Prostate gland (tissue), 2 donors: ENCODE results near the gene SLC13A4.

Experiments used
- CTCF ChIP-seq, 4 experiments: fragments of 200-600 bp in 2 of 4; fragments of 450-650 bp in 2 of 4; sonication (generic) in 2 of 4; IDR thresholded peaks; 1 replicate in 3 of 4; 2 replicates in 1 of 4; pipeline ENCODE4 v1.5.1; 2016 to 2019; ENCODE audit warnings: antibody characterized with exemption in 4 of 4, mild to moderate bottlenecking in 2 of 4, moderate library complexity in 2 of 4
- POLR2A ChIP-seq: fragments of 450-650 bp; IDR thresholded peaks from one replicate; pipeline ENCODE4 v1.6.1; 2016; ENCODE audit warnings: antibody characterized with exemption, mild to moderate bottlenecking

- TF ChIP-seq CTCF (IDR thresholded peaks at IDR 0.05) (no peak), POLR2A (no peak)
Observed at GRCh38 chr7:135704074-135704473, 23.9 kb downstream of the SLC13A4 start.
